Transverse colon (tissue), 4 donors: Measurements from ENCODE around the gene TPPP. TPM values are rescaled to one million over a fixed set of nuclear protein-coding genes. Genes with fewer than 3 reads are reported as not detected.

Experiments used
- DNase-seq: peaks from one replicate; pipeline ENCODE4 v3.0.0-alpha.2; 2019
- H3K27ac ChIP-seq, 4 donors: fragments of 200-600 bp; sonication (generic); 2 replicates each; pipeline ENCODE4 v1.5.1; 2016 to 2018; ENCODE audit warnings: inconsistent platforms in 4 of 4
- H3K27me3 ChIP-seq: fragments of 200-600 bp; sonication (generic); 2 replicates; pipeline ENCODE4 v1.5.1; 2017; ENCODE audit warnings: inconsistent platforms
- H3K36me3 ChIP-seq, 4 donors: fragments of 200-600 bp; sonication (generic); 2 replicates each; pipeline ENCODE4 v1.5.1; 2017 to 2019; ENCODE audit warnings: inconsistent platforms in 4 of 4
- H3K4me1 ChIP-seq, 4 donors: fragments of 200-600 bp; sonication (generic); 2 replicates each; pipeline ENCODE4 v1.5.1; 2017 to 2020; ENCODE audit warnings: inconsistent platforms in 4 of 4
- H3K4me3 ChIP-seq, 4 donors: fragments of 200-600 bp; sonication (generic); 1 replicate in 1 of 4; 2 replicates in 3 of 4; pipeline versions ENCODE4 v1.5.1 to v1.6.1; 2017 to 2019; ENCODE audit warnings: inconsistent platforms in 4 of 4
- H3K9me3 ChIP-seq, 2 donors: fragments of 200-600 bp; sonication (generic); 2 replicates each; pipeline ENCODE4 v1.5.1; 2017 to 2019; ENCODE audit warnings: inconsistent platforms in 2 of 2
- CTCF ChIP-seq, 5 experiments: fragments of 200-600 bp in 3 of 5; fragments of 450-650 bp in 2 of 5; sonication (generic) in 3 of 5; IDR thresholded peaks; 1 replicate in 2 of 5; 2 replicates in 3 of 5; pipeline ENCODE4 v1.5.1; 2016 to 2017; ENCODE audit warnings: antibody characterized with exemption in 5 of 5, inconsistent platforms in 3 of 5, mild to moderate bottlenecking in 2 of 5, moderate library complexity in 1 of 5
- EP300 ChIP-seq: sonication (generic); formaldehyde crosslinking; IDR thresholded peaks from one replicate; pipeline ENCODE4 v1.6.1; 2017; ENCODE audit warnings: antibody characterized with exemption, low read depth
- POLR2A ChIP-seq: fragments of 450-650 bp; IDR thresholded peaks from one replicate; pipeline ENCODE4 v1.6.1; 2016; ENCODE audit warnings: antibody characterized with exemption, mild to moderate bottlenecking, moderate library complexity
- POLR2AphosphoS5 ChIP-seq, 3 donors: sonication (generic); formaldehyde crosslinking; IDR thresholded peaks; one replicate each; pipeline ENCODE4 v1.6.1; 2016; ENCODE audit warnings: antibody characterized with exemption in 3 of 3
- WGBS, 2 donors: methylation state at CpG; one replicate each; pipeline ENCODE4 v1.1.5; 2018; ENCODE audit warnings: low coverage in 1 of 2; 5-methylcytosine and 5-hydroxymethylcytosine counted together
- in situ Hi-C, 4 donors: fragments of 200-750 bp; cut with MboI; loops; one replicate each; pipeline versions ENCODE4 v1.15.0 to v1.15.1; 2017; ENCODE audit warnings: low sequenced_read_pairs in 3 of 4, low pct_ligation_motif_present in 1 of 4, low pct_unique_long_range_greater_than_20kb in 1 of 4
- intact Hi-C: fragments of 100-400 bp; cut with DNase I; formaldehyde crosslinking; loops from one replicate; pipeline ENCODE4 v1.15.1; 2023; ENCODE audit warnings: low total_unique reads
- total RNA-seq, 4 donors: library from RNA; depleted of rRNA; stranded (reverse); fragments of >200 nt; gene quantifications; one replicate each; pipeline ENCODE4 v1.1.0, GENCODE V29; 2016

The TPPP gene
- total RNA-seq, 4 donors from 2014 or later: 2.2 to 40.6 (median 4.1) TPM

- in situ Hi-C loops: loop anchor here in 2 of 4 donors (10.0 to 25.0 kb wide), 2 partner anchors 242 to 249 kb away; no protein-coding TSS in a partner anchor
- TF ChIP-seq EP300 (no peak), POLR2AphosphoS5 (IDR thresholded peaks at IDR 0.05) (no peak), POLR2A (no peak), CTCF (IDR thresholded peaks at IDR 0.05) (no peak)
- H3K36me3 ChIP-seq: no peaks in the 10 kb centered on the region
- H3K27me3 ChIP-seq: no peaks in the 10 kb centered on the region
- H3K4me1 ChIP-seq: peaks cover 0 to 14% (median 7%) of the 10 kb centered on the region in 4 donors
- H3K4me3 ChIP-seq: no peak overlapping the region
- DNase-seq: no peak
- WGBS, 2 donors: 95% methylated on average over 56 of the region's 56 CpGs; no CpG with 5 or more reads in 1 of the 2 donors
- H3K27ac ChIP-seq: peak overlapping the region in 1 of 4 donors; percentile 39
- intact Hi-C loops: no loop called here
- no peaks in the 10 kb centered on the region for H3K9me3 ChIP-seq
Measured at GRCh38 chr5:662751-663435, 30.3 kb downstream of the TPPP start.

GRCh38 chr5:661891-662750 is 31.0 kb downstream of the TPPP start:
- H3K4me3 ChIP-seq: no peak overlapping the region
- WGBS, 2 donors: 96% methylated on average over 53 of the region's 53 CpGs; no CpG with 5 or more reads in 1 of the 2 donors
- no peaks in the 10 kb centered on the region for H3K36me3 ChIP-seq
- no peak for DNase-seq
- H3K9me3 ChIP-seq: no peaks in the 10 kb centered on the region
- TF ChIP-seq EP300 (no peak), POLR2AphosphoS5 (IDR thresholded peaks at IDR 0.05) (no peak), CTCF (IDR thresholded peaks at IDR 0.05) (no peak)
- in situ Hi-C loops: loop anchor here in 2 of 4 donors (10.0 to 25.0 kb wide), 2 partner anchors 243 to 250 kb away; no protein-coding TSS in a partner anchor
- H3K4me1 ChIP-seq: peaks cover 0 to 14% (median 7%) of the 10 kb centered on the region in 4 donors
- H3K27me3 ChIP-seq: no peaks in the 10 kb centered on the region
- no peak overlapping the region for H3K27ac ChIP-seq
- intact Hi-C loops: no loop called here

DNA sequence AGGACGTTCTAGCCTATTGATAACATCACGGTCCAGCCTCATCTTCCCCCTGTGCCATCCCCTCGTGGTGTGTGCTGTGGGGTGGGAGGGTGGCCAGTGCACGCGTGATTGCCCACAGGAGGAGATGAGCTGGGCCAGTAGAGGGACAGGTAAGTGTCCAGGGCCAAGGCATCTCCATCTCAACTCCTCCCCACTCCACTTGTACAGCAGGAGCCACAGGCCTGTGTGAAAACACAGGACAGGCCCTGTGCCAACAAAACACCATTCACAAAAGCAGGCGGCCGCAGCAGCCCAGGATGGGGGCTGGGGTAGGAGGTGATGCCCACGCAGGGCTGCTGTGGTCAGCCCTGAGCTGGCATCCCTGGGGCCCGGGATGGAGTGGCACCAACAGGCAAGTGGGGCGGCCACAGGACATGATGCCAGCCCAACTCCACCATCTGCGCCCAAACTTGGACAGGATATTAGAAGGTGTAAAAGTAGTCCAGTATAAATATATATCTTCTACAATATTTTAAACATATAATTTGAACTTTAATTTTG is 32.6 kb downstream of the TPPP start:
- H3K36me3 ChIP-seq: no peaks in the 10 kb centered on the region
- no peak overlapping the region for H3K4me3 ChIP-seq
- H3K27ac ChIP-seq: no peak overlapping the region
- peaks cover 0 to 14% (median 7%) of the 10 kb centered on the region in 4 donors for H3K4me1 ChIP-seq
- in situ Hi-C loops (loop anchor here in 2 of 4 donors (10.0 to 25.0 kb wide), 2 partner anchors 244 to 252 kb away; no protein-coding TSS in a partner anchor), intact Hi-C loops (no loop called here)
- TF ChIP-seq POLR2A (no peak), EP300 (no peak), POLR2AphosphoS5 (IDR thresholded peaks at IDR 0.05) (no peak), CTCF (IDR thresholded peaks at IDR 0.05) (no peak)
- H3K9me3 ChIP-seq: no peaks in the 10 kb centered on the region
- WGBS, 2 donors: 95 to 100% methylated on average over 2 to 11 of the region's 11 CpGs
- no peak for DNase-seq
- H3K27me3 ChIP-seq: no peaks in the 10 kb centered on the region
